ENCODE results near the gene DDIT3.

- no peak for TF ChIP-seq EZH2phosphoT487 (IDR thresholded peaks at IDR 0.05; ENCODE audit: borderline replicate concordance, low read depth, low read length)
- TF ChIP-seq CTCF (conservative IDR thresholded peaks at IDR 0.05; ENCODE audit: low read length) = no peak
Measured at GRCh38 chr12:57497223-57498131, 22.8 kb downstream of the DDIT3 start.
